ENCODE data around the gene PRKCG.
"Not testable (repeated sequence)": the region's sequence is repeated elsewhere in the genome, so short reads cannot be mapped to it uniquely, and the experiment has no call there.

The PRKCG gene

DNA sequence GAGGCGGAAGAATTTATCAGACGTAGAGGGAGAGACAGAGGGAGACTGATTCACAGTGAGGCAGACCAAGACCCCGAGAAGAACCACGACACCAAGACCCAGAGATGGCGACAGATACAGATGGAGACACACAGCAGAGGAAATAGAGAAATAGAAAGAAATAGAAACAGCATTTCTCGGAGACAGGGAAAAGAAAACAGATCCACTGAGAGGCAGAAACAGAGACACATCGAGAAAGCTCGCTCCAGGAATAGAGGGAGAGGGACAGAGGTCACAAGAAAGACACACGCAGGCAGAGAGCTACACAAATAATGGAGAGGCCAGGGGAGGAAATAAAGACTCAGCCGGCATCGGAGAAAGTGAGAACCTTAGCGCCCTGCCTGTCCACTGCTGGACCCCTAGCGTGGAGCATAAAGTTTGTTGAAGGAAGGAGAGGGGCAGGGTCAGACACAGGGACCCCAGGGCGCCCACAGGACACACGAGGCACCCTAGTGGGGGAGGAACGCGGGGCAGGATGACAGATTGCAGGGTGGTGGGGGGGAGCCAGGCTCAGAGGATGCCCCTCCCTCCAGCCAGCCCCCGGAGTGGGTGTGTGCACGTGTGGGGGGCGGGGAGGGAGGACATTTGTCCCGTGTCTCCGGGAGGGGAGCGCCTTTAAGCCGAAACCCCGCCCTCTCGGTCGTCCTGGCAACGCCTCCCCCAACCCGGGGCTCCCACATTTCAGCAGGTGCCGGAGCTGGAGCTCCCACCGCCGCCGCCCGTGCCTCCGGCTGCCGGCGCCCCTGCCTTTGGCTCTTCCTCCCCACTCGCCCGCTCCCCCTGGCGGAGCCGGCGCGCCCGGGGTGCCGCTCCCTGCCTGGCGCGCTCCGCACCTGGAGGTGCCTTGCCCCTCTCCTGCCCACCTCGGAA lies at the start of gene PRKCG:
Gene PRKCG (plus strand): TSS at position 716 of the 909 bp plus-strand sequence. CDS start 298 bp downstream, outside the sequence.
- DNase-seq: no peak

DNA sequence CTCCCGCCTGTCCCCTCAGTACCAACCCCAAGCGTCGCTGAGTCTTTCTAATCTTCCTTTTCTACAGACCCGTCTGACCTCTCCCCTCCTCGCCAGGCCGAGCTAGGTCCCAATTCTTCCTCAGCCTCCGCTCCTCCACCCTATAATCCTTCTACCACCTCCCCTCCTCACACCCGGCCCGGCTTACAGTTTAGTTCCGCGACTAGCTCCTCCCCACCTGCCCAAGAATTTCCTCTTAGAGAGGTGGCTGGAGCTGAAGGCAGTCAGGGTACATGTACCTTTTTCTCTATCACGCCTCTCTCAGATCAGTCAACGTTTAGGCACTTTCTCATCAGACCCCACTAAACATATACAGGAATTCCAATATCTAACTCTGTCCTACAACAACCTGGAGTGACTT lies 49.1 kb upstream of the PRKCG start:
- DNase-seq: not testable (repeated sequence)

DNA sequence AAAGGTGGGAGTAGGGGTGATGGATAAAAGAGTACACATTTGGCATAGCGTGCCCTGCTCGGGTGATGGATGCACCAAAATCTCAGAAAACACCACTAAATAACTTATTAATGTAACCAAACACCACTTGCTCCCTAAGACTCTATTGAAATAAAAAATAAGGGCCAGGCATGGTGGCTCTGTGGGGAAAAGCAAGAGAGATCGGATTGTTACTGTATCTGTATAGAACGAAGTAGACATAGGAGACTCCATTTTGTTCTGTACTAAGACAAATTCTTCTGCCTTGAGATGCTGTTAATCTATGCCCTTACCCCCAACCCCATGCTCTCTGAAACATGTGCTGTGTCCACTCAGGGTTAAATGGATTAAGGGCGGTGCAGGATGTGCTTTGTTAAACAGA lies 43.6 kb upstream of the PRKCG start:
- not testable (repeated sequence) for DNase-seq

- not testable (repeated sequence) for DNase-seq
Measured at GRCh38 chr19:53840241-53840640, 41.8 kb upstream of the PRKCG start.

DNA sequence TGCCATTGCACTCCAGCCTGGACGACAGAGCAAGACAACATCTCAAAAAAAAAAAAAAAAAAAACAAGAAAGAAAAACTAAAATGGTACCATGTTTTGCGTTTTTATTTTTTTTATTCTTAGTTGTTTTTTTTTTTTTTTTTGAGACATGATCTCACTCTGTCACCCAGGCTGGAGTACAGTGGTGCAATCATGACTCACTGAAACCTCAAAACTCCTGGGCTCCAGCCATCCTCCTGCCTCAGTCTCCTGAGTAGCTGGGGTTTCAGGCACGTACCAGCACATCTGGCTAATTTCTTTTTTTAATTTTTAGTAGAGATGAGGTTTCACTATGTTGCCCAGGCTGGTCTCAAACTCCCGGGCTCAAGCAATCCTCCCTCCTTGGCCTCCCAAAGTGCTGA lies 41.1 kb upstream of the PRKCG start:
- not testable (repeated sequence) for DNase-seq

- DNase-seq: no peak
Measured at GRCh38 chr19:53844849-53845246, 37.1 kb upstream of the PRKCG start.

DNA sequence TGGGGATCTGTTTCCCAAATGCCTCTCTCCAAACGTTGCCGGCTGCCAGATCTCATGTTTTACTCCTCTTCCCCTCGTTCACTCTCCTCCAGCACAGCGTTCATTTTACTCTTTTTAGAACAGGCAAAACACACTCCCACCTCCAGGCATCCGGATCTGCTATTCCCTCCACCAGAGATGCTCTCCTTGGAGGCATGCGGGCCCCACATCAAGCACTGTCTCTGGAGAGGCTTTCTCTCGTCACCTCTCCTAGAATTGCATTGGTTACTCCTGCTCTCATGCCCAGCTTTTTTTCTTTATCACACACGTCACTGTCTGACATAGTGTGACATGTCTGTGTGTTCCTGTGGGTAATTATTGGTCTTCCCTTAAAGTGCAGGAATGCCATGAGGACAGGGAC lies 34.4 kb upstream of the PRKCG start:
- no peak for DNase-seq

DNA sequence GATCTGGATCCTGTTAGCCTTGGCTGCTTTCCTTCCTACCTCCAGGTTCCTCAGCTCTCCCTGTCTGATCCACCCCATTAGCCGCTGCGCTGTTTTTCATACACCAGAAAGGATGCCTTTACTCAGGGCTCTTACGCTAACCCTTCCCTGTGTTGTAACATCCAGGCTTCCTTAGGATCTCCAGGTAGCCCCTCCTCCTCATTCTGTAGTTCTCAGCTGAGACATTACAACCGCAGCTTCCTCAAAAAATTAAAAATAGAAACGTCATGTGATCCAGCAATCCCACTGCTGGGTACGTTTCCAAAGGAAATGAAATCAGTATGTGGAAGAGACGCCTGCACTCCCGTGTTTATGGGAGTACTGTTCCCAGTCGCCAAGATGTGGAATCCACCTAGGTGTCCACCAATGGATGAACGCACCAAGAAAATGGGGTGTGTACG lies 32.7 kb upstream of the PRKCG start:
- DNase-seq: no peak

DNA sequence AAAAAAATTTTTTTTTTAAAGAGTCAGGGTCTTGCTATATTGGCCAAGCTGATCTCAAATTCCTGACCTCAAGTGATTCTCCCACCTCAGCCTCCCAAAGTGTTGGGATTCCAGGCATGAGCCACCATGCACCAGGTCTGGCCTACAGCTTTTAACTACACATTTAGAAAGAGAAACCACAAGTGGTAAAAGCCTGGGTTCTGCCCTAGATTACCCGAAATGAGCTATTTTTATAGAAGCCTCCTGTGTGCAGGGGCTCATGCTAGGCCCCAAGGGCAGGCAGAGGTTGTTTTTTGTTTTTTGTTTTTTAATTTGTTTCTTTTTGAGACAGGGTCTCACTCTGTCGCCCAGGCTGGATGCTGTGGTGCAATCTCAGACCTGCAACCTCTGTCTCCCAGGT lies 28.3 kb upstream of the PRKCG start:
- no peak for DNase-seq

- peak; percentile 74 for DNase-seq
Measured at GRCh38 chr19:53864308-53864836, 17.6 kb upstream of the PRKCG start.

DNA sequence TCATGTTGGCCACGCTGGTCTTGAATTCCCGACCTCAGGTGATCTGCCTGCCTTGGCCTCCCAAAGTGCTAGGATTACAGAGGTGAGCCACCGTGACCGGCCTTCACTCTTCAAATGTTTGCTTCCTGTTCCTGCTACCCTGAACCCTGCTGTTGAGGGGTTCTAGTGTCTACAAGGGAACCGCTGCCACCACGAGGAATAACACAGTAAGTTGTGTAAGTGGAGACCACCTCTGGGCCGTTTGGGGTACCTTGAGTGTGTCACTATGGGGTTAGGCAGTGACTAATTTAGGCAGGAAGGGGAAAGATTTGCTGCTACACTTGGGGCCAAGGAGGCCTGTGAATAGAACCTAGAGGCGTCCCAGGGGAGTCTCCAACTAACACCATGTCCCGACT lies 16.5 kb upstream of the PRKCG start:
- DNase-seq: peak; percentile 16

GRCh38 chr19:53865918-53866864 lies 15.8 kb upstream of the PRKCG start:
- DNase-seq: peak; percentile 80

- no peak for DNase-seq
Measured at GRCh38 chr19:53866865-53867224, 15.2 kb upstream of the PRKCG start.

- peak; percentile 98 for DNase-seq
Measured at GRCh38 chr19:53867225-53868090, 14.5 kb upstream of the PRKCG start, which contains the start of gene MYADM. TSS of gene MYADM (plus strand) at chr19:53867883. CDS start at chr19:53873530, 5,647 bp downstream.

DNA sequence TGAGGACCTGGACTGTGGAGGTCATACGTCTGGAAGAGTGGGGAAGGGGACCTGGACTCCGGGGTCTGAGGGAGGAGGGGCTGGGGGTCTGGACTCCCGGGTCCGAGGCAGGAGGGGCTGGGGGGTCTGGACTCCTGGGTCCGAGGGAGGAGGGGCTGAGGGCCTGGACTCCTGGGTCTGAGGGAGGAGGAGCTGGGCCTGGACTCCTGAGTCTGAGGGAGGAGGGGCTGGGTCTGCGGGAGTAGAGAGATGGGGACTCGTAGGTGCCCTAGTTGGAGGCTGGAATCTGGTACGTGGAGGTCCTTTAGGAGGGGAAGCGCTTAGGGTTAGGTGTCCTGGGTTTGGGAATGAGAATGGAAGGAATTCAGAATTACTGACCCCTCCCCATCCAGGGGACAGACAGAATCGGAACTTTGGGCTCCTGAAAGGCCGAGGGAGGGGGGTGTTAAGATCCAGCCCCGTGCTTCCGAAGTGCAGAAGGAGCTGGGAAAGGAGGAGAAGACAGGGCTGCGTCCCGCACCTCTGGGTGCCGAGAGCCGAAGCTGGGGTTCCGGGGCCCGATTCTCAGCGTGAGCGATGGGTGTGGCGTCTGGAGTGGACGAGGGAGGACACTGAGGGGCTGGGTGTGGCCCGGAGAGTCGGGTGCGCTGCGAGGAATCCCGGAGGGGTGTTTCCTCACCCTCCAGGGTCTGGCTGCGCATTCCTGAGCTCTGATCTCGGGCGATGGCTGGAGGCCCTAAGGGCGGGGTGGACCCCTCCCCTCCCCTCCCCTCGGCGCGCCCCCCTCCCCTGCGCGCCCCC lies 13.7 kb upstream of the PRKCG start:
- DNase-seq: no peak

- DNase-seq: peak; percentile 47
Measured at GRCh38 chr19:53868892-53869804, 12.8 kb upstream of the PRKCG start.

DNA sequence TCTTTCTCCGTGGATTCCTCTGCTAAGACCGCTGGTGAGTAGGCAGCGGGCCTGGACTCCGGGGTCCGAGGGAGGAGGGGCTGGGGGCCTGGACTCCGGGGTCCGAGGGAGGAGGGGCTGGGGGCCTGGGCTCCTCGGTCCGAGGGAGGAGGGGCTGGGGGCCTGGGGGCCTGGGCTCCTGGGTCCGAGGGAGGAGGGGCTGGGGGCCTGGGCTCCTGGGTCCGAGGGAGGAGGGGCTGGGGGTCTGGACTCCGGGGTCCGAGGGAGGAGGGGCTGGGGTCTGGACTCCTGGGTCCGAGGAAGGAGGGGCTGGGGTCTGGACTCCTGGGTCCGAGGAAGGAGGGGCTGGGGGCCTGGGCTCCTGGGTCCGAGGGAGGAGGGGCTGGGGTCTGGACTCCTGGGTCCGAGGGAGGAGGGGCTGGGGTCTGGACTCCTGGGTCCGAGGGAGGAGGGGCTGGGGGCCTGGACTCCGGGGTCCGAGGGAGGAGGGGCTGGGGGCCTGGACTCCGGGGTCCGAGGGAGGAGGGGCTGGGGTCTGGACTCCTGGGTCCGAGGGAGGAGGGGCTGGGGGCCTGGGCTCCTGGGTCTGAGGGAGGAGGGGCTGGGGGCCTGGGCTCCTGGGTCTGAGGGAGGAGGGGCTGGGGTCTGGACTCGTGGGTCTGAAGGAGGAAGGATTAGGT lies 12.1 kb upstream of the PRKCG start:
- not testable (repeated sequence) for DNase-seq

DNA sequence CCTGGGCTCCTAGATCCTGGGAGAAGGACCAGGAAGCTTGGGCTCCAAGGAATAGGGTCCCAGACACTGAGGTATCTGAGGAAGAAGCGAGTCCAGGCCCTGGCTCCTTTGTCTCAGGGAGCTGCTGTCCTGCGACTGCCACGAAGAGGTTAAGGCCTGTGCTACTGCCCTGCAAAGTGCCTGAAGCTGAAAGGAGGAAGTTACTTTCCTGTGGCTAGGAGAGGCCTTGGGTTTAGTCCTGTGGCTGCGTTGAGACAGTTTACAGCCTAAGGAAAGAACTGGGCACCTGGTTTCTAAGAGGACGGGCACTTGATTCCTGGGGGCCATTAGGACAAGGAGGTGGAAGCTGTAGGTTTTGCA lies 11.5 kb upstream of the PRKCG start:
- peak; percentile 28 for DNase-seq

GRCh38 chr19:53871454-53871853 lies 10.5 kb upstream of the PRKCG start:
- DNase-seq: no peak

GRCh38 chr19:53872762-53873161 lies 9.2 kb upstream of the PRKCG start:
- DNase-seq: no peak

Data from midbrain (tissue), 1 donor.